Activated CD4-positive, alpha-beta T cell treated with anti-CD3 and anti-CD28 coated beads, Interleukin-2, amount 50 U/mL, for 1 hour (primary cell): ENCODE measurements around the gene HYKK.
A peak's percentile ranks its signal among the peaks of the same experiment; 100 is the strongest.
"Not testable (repeated sequence)": the region's sequence is repeated elsewhere in the genome, so short reads cannot be mapped to it uniquely, and the experiment has no call there.

Experiments used
- DNase-seq: peaks from one replicate; pipeline ENCODE4 v3.0.0-alpha.2; 2020

Gene HYKK, protein sequence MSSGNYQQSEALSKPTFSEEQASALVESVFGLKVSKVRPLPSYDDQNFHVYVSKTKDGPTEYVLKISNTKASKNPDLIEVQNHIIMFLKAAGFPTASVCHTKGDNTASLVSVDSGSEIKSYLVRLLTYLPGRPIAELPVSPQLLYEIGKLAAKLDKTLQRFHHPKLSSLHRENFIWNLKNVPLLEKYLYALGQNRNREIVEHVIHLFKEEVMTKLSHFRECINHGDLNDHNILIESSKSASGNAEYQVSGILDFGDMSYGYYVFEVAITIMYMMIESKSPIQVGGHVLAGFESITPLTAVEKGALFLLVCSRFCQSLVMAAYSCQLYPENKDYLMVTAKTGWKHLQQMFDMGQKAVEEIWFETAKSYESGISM

GRCh38 chr15:78506971-78507830 is at the start of gene HYKK:
HYKK (plus strand) TSS chr15:78507577; CDS start chr15:78513089, 5,512 bp downstream.
- peak; percentile 59 for DNase-seq

DNA sequence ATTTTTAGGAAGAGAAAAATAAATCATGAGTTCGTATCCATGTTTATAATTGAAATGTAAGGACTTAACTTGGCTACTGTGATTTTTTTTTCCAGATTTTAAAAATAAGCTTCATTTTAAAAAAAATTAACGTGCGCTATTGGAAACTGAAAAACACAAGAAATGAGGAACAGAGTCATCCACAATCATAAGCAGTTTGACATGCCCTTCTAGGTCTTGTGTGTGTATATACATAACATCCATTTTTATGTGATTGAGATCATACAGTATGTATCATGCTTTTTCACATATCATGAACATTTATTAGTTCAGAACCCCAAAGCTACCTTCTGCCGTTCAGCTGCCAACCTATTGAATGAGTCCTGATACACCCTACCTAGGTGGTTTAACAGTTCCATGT is 46.6 kb upstream of the HYKK start:
- no peak for DNase-seq

DNA sequence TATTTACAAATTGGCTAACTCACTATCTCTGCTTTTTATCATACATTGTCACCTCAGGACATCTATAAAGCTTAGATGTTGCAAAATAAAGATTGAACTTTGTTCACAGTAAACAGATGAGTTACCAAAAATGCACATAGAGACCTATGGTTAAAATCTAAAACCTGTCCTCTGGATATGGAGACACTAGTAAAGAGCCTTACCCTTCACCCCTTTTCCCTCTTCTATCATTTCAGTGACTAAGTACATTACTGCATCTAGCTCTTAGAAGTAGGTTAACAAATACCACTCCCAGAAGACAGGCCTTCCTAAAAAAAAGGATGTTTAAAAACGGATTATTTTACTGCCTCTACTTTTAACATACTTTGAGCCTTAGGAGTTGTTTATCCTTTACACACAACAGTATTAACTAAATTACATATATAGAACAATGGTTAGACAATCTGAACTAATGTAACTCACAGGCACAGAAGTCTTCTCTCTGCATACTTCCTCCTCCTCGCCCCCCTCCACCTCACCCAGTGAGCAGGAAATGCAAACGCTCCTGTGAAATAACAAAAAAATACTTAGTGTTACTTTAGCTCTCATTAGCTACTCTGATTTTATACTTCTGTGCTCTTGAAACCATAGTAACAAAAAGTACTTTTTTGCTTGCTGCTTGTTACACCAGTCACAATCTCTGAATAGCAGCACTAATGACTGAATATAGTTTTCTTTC is 46.0 kb upstream of the HYKK start:
- peak; percentile 5 for DNase-seq

DNA sequence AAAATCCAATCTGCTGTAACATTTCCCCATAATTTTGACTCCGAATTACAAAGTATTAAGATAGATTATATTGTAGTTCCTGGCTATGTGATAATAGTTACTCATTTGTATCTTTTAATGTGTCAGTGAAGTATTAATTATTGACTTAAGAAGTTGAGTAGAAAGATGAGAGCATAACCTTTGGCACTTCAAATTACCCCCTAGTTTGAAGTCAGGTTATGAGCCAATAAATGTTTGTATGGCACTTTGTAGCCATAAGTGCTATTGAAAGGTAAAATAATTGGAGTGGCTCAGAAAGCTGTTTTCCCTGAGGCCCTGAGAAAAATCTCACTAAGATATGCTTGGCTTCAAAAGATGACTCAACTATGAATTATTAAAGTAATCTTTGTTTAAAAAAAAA is 38.3 kb upstream of the HYKK start:
- no peak for DNase-seq

GRCh38 chr15:78477295-78477694 is 30.1 kb upstream of the HYKK start:
- no peak for DNase-seq

DNA sequence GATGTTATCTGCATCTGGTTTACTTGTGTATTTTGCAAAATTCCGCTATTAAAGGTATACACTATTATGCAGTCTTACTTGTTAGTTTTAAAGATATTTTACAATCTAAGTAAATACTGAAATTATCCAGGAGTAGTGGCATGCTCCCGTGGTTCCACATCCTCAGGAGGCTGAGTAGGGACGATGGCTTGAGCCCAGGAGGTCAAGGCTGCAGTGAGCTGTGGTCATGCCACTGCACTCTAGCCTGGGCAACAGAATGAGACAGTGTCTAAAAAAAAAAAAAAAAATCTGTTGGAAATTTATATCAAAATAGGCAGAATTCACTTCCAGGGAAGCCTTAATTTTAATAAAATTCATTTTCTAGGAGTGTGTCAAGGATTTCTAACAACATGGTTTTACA is 27.7 kb upstream of the HYKK start:
- no peak for DNase-seq

- DNase-seq = no peak
These were observed 25.5 kb upstream of the HYKK start for GRCh38 chr15:78481917-78482316.

DNA sequence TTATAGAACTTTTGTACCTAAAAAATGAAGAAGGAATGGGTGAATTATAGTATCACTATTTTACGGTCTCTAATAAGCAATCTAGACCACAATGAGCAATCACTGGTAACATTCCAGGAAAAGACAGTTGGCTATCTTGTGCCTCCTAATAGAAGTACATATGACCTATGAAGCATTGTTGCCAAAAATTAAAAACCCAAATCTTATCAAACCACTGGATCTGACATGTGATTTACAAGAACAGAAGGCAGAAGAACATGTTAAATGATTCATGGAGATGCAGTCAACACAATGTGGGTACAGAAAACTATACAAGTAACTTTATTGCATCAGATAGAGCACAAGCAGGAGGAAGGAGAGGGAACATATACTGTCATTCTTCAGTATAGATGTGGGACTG is 14.5 kb upstream of the HYKK start:
- no peak for DNase-seq

DNA sequence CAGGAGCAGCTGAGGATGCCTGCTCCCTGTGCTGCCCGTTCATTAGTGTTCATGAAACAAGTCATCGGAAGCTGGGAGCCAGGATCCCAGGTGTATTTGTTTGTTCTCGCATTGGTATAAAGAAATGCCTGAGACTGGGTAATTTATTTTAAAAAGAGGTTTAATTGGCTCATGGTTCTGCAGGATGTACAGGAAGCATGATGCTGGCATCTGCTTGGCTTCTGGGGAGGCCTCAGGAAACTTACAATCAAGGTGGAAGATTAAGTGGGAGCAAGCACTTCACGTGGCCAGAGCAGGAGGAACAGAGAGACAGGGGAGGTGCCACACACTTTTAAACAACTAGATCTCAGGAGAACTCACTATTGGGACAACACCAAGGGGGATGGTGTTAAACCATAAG is 5.5 kb upstream of the HYKK start:
- no peak for DNase-seq

- DNase-seq = no peak
These were observed 4.7 kb upstream of the HYKK start for GRCh38 chr15:78502641-78503040.

- no peak for DNase-seq
These were observed 419 bp downstream of the HYKK start for GRCh38 chr15:78507831-78508160.

- no peak for DNase-seq
These were observed 895 bp downstream of the HYKK start for GRCh38 chr15:78508272-78508671.

DNA sequence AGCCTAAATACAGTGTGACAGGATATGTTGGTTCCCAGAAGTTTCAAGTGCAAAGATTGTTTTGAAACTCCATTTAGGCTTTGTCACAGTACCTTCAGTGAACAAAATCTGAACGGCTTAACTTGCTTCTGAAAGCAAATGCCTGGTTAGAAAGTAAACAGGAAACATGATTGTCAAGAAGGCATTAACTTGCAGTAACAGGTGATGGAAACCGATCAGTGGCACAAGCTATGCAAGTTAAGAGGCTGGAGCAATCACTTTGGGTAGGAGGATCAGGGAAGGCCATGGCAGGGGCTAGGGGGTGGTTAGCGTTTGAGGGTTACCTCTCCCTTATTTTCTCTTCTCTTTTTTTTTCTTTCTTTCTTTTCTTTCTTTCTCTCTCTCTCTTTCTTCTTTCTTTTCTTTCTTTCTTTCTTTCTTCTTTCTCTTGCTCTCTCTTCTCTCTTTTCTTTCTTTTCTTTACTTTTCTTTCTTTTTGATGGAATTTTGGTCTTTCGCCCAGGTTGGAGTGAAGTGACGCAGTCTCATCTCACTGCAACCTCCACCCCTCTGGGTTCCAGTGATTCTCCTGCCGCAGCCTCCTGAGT is 2.4 kb downstream of the HYKK start:
- no peak for DNase-seq

DNA sequence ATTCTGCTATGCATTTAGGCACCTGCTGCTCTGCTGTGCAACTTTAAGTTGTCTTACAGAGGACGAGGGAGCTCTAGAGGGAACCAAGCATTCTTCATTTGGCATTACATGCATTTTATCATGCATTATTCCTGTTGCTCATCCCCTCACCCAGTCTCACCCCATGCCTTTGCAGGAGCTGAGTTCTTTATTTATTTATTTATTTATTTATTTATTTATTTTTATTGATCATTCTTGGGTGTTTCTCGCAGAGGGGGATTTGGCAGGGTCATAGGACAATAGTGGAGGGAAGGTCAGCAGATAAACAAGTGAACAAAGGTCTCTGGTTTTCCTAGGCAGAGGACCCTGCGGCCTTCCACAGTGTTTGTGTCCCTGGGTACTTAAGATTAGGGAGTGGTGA is 12.7 kb downstream of the HYKK start:
- not testable (repeated sequence) for DNase-seq

- DNase-seq = no peak
These were observed 16.9 kb downstream of the HYKK start for GRCh38 chr15:78524230-78524629.

DNA sequence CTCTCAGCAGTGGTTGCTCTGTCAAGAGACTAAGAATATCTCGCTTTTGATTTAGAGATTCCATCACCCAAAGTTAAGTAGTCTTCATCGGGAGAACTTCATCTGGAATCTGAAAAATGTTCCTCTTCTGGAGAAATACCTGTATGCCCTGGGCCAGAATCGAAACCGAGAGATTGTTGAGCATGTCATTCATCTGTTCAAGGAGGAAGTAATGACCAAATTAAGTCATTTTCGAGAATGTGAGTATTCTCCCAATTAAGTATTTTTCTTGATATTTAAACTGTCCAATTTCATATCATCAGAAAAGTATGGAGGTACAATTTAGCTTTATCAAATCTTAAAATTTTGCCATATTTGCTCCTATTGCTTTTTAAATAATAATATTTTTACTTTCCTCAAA is 19.9 kb downstream of the HYKK start:
- DNase-seq = no peak

DNA sequence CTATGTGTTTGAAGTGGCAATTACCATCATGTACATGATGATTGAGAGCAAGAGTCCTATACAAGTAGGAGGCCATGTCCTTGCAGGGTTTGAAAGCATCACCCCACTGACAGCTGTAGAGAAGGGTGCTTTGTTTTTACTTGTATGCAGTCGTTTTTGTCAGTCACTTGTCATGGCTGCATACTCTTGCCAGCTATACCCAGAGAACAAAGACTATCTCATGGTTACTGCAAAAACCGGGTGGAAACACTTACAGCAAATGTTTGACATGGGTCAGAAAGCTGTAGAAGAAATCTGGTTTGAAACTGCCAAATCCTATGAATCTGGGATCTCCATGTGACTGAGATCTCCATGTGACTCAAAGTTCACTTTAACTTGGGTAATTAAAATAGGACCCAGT is 26.0 kb downstream of the HYKK start:
- no peak for DNase-seq

DNA sequence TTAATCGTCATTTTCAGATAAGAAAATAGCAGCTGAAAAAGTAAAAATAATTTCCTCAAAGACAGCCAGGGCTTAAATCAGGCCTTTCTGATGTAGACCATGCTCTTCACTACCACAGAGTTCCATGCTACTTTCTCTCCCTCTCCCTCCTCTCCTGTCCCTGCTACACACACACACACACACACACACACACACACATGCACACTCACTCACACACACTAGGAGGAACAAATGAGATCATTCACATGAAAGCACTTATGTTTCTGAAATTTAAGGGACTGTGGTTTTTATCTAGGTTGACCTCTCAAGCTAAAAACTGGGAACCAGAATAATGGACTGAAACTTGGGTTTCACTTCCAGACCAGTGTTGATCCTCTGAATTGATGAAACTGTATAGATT is 28.8 kb downstream of the HYKK start:
- DNase-seq = no peak

DNA sequence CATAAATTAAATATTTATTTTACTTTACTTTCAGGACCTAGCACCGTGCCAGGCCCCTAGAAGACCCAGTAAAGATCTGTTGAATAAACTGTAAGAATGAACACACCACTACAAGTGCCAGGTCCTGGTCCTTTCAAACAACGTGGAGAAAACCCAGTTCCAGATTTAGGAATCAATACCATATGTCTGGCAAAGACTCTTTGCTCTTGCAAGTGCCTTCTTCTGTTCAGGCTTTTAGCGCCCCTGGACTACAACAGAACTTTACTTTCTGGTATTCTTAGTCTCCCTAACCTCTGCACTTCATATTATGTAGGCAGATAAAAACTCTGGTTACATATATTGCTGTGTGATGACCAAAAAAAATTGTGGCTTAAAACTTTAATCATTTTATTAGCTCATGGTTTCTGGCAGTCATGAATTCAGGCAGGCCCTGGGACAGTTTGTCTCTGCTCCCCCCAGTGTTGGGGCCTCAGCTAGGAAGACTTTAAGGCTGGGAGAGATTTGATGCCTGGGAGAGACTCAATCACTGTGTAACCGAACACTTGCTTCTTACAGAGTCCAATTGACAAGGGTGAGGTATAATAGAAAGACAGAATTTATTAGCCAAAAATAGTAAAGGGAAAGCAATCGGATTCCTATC is 30.0 kb downstream of the HYKK start:
- DNase-seq = no peak

- DNase-seq = no peak
These were observed 31.0 kb downstream of the HYKK start for GRCh38 chr15:78538358-78538757.

GRCh38 chr15:78539464-78540140 is 32.2 kb downstream of the HYKK start:
- DNase-seq = not testable (repeated sequence)
